ENCODE results near the gene PDE3A. TPM values are rescaled to one million over a fixed set of nuclear protein-coding genes. Genes with fewer than 3 reads are reported as not detected.

PDE3A gene
- polyA plus RNA-seq, 4 donors, result 20.5 to 36.7 (median 26.4) TPM

GRCh38 chr12:20646239-20646827, 278.0 kb downstream of the PDE3A start:
- no peak for DNase-seq (ENCODE audit: low read depth in 4 of 4, low spot score in 3 of 4)

GRCh38 chr12:20653871-20654270, 285.5 kb downstream of the PDE3A start:
- DNase-seq (ENCODE audit: low read depth in 4 of 4, low spot score in 3 of 4), result no peak

- no peak for DNase-seq (ENCODE audit: low read depth in 4 of 4, low spot score in 3 of 4)
These were observed 288.3 kb downstream of the PDE3A start for GRCh38 chr12:20656600-20656999.

- no peak for DNase-seq (ENCODE audit: low read depth in 4 of 4, low spot score in 3 of 4)
These were observed 289.2 kb downstream of the PDE3A start for GRCh38 chr12:20657496-20657895.

- no peak for DNase-seq (ENCODE audit: low read depth in 4 of 4, low spot score in 3 of 4)
These were observed 313.0 kb downstream of the PDE3A start for GRCh38 chr12:20681334-20681733.

- no peak for DNase-seq (ENCODE audit: low read depth in 4 of 4, low spot score in 3 of 4)
These were observed 326.9 kb downstream of the PDE3A start, which contains the start of gene SLCO1C1 for GRCh38 chr12:20695232-20695631. SLCO1C1 (plus strand) TSS chr12:20695332; CDS start chr12:20699577, 4,245 bp downstream.

- no peak for DNase-seq (ENCODE audit: low read depth in 4 of 4, low spot score in 3 of 4)
These were observed 328.0 kb downstream of the PDE3A start for GRCh38 chr12:20696181-20696905.

- DNase-seq (ENCODE audit: low read depth in 4 of 4, low spot score in 3 of 4), result no peak
These were observed 332.8 kb downstream of the PDE3A start for GRCh38 chr12:20701106-20701505.

- no peak for DNase-seq (ENCODE audit: low read depth in 4 of 4, low spot score in 3 of 4)
These were observed 336.5 kb downstream of the PDE3A start for GRCh38 chr12:20704860-20705259.

GRCh38 chr12:20711846-20712245, 343.5 kb downstream of the PDE3A start:
- no peak for DNase-seq (ENCODE audit: low read depth in 4 of 4, low spot score in 3 of 4)

GRCh38 chr12:20716037-20716436, 347.7 kb downstream of the PDE3A start:
- DNase-seq (ENCODE audit: low read depth in 4 of 4, low spot score in 3 of 4), result peak in 3 of 4 donors; percentile 12 to 22 (median 14)

GRCh38 chr12:20716985-20717384, 348.6 kb downstream of the PDE3A start:
- no peak for DNase-seq (ENCODE audit: low read depth in 4 of 4, low spot score in 3 of 4)

GRCh38 chr12:20718294-20718693, 350.0 kb downstream of the PDE3A start:
- no peak for DNase-seq (ENCODE audit: low read depth in 4 of 4, low spot score in 3 of 4)

- DNase-seq (ENCODE audit: low read depth in 4 of 4, low spot score in 3 of 4), result no peak
These were observed 353.8 kb downstream of the PDE3A start for GRCh38 chr12:20722142-20722541.

GRCh38 chr12:20731274-20731673, 362.9 kb downstream of the PDE3A start:
- DNase-seq (ENCODE audit: low read depth in 4 of 4, low spot score in 3 of 4), result no peak
